KMS-11 (cell line): ENCODE measurements around the gene JAKMIP1.

Experiments
- H2AFZ ChIP-seq: fragments of 200-600 bp; sonication (generic); 2 replicates; pipeline ENCODE4 v1.6.1; 2016; ENCODE audit warnings: antibody characterized with exemption, mixed run types, low read depth
- H3K27ac ChIP-seq: fragments of 200-600 bp; sonication (generic); 2 replicates; pipeline ENCODE4 v1.6.1; 2016; ENCODE audit warnings: mild to moderate bottlenecking, mixed run types
- H3K27me3 ChIP-seq: fragments of 200-600 bp; sonication (generic); 2 replicates; pipeline ENCODE4 v1.6.1; 2017; ENCODE audit warnings: mild to moderate bottlenecking, low read depth, mixed run types, moderate library complexity; ENCODE audit not compliant: insufficient read depth
- H3K36me3 ChIP-seq: fragments of 200-600 bp; sonication (generic); 2 replicates; pipeline ENCODE4 v1.6.1; 2017; ENCODE audit warnings: mild to moderate bottlenecking, mixed run types; ENCODE audit not compliant: insufficient read depth
- H3K4me1 ChIP-seq: fragments of 200-600 bp; sonication (generic); 2 replicates; pipeline ENCODE4 v1.6.1; 2016; ENCODE audit warnings: mild to moderate bottlenecking, low read depth, mixed run types; ENCODE audit not compliant: poor library complexity, severe bottlenecking
- H3K4me2 ChIP-seq: fragments of 200-600 bp; sonication (generic); 2 replicates; pipeline ENCODE4 v1.7.0; 2016; ENCODE audit warnings: mild to moderate bottlenecking, mixed run types
- H3K4me3 ChIP-seq: fragments of 200-600 bp; sonication (generic); IDR thresholded peaks from 2 replicates; pipeline ENCODE4 v1.6.1; 2017; ENCODE audit warnings: low read depth, low read length, mixed read lengths; ENCODE audit not compliant: insufficient read depth
- H3K79me2 ChIP-seq: fragments of 200-600 bp; sonication (generic); 2 replicates; pipeline ENCODE4 v1.6.1; 2016; ENCODE audit warnings: low read depth, mixed run types; ENCODE audit not compliant: insufficient read depth
- H3K9ac ChIP-seq: fragments of 200-600 bp; sonication (generic); 2 replicates; pipeline ENCODE4 v1.6.1; 2016; ENCODE audit warnings: mild to moderate bottlenecking, mixed run types
- H4K20me1 ChIP-seq: fragments of 200-600 bp; sonication (generic); 2 replicates; pipeline ENCODE4 v1.6.1; 2016; ENCODE audit warnings: mild to moderate bottlenecking, mixed run types; ENCODE audit not compliant: insufficient read depth
- TF ChIP-seq, protein P1 (sequence below): fragments of 200-600 bp; sonication (generic); conservative IDR thresholded peaks from 2 replicates; pipeline ENCODE4 v1.6.1; 2017; ENCODE audit warnings: low read depth, mild to moderate bottlenecking, antibody characterized with exemption, low read length, moderate library complexity, mixed read lengths

The JAKMIP1 gene

DNA sequence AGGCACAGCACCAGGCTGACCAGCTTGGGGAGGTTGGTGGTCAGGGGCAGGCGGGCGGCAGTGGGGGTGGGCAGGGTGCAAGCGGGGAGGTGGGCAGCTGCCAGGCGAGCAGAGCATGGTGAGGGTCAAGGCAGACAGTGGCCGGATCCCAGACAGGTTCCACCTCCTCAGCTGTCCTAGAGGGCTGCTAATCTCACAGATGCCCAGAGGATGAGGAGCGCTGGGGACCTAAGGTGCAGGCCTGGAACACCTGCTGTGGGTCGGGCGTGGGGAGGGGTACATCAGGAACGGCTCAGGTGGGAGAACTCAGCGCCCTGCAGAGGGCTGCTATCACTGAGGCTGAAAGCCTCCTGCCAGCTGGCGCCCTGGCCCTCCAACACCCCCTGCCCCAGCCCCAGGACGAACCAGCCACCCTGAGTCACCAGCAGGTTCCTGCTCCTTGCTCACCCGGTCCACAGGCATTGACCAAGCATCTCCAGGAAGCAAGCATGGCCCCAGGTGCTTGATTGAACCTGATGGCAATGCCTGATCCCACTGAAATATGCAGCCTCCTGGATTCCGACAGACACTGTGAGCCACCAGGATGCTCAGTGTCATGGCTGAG is 153.7 kb downstream of the JAKMIP1 start:
- no peak overlapping the region for H3K9ac ChIP-seq
- no peak overlapping the region for H3K4me3 ChIP-seq
- no peaks in the 10 kb centered on the region for H3K27me3 ChIP-seq
- H3K4me1 ChIP-seq: no peaks in the 10 kb centered on the region
- H3K36me3 ChIP-seq: no peaks in the 10 kb centered on the region
- H3K79me2 ChIP-seq: no peaks in the 10 kb centered on the region
- H3K4me2 ChIP-seq: no peak overlapping the region
- no peaks in the 10 kb centered on the region for H4K20me1 ChIP-seq
- TF ChIP-seq, protein P1, sequence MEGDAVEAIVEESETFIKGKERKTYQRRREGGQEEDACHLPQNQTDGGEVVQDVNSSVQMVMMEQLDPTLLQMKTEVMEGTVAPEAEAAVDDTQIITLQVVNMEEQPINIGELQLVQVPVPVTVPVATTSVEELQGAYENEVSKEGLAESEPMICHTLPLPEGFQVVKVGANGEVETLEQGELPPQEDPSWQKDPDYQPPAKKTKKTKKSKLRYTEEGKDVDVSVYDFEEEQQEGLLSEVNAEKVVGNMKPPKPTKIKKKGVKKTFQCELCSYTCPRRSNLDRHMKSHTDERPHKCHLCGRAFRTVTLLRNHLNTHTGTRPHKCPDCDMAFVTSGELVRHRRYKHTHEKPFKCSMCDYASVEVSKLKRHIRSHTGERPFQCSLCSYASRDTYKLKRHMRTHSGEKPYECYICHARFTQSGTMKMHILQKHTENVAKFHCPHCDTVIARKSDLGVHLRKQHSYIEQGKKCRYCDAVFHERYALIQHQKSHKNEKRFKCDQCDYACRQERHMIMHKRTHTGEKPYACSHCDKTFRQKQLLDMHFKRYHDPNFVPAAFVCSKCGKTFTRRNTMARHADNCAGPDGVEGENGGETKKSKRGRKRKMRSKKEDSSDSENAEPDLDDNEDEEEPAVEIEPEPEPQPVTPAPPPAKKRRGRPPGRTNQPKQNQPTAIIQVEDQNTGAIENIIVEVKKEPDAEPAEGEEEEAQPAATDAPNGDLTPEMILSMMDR: no peak
- no peak overlapping the region for H3K27ac ChIP-seq
- no peak overlapping the region for H2AFZ ChIP-seq

DNA sequence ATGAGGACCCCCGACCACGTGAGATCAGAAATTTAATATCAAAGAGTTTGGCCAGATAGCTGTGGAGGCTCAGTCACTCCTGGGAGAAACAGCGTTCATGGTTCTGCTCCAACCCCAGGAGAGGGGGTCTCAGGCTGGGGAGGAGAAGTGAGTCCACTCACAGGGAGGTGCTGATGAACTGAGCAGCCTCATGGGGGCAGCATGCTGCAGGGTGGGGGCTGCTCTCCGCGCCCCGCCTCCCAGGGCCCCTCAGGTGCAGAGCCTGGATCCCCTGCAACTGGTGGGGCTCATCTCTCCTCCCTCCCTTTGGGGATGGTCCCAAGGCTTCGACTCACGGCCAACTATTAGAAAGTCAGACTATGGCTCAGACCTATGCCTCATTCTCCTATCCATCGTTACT is 155.5 kb downstream of the JAKMIP1 start:
- H3K9ac ChIP-seq: no peak overlapping the region
- no peak overlapping the region for H3K4me2 ChIP-seq
- H3K4me1 ChIP-seq: no peaks in the 10 kb centered on the region
- no peak overlapping the region for H3K4me3 ChIP-seq
- TF ChIP-seq, protein P1: no peak
- H3K27me3 ChIP-seq: no peaks in the 10 kb centered on the region
- H3K79me2 ChIP-seq: no peaks in the 10 kb centered on the region
- H4K20me1 ChIP-seq: no peaks in the 10 kb centered on the region
- H2AFZ ChIP-seq: no peak overlapping the region
- no peaks in the 10 kb centered on the region for H3K36me3 ChIP-seq
- no peak overlapping the region for H3K27ac ChIP-seq

DNA sequence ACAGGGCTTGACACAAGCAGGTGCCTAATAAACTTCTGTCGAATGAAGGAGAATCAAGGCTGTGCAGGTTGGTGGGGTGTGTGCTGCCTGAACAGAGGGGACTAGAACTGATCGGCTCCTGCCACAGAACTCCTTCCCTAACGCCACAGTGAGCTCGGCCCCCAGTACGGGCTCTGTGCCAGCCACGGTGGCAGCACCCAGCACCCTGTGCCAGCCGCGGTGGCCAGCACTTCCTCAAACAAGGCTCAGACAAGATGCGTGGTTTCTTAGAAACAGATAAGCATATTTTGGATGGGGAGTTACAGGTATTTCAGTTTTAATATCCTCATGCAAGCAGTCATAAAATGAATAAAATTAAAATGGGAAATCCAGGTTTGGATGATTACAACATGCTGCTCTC is 156.1 kb downstream of the JAKMIP1 start:
- Histone ChIP-seq H2AFZ (no peak overlapping the region), H3K4me1 (no peaks in the 10 kb centered on the region), H3K36me3 (no peaks in the 10 kb centered on the region), H3K9ac (no peak overlapping the region), H3K4me2 (no peak overlapping the region), H4K20me1 (no peaks in the 10 kb centered on the region), H3K4me3 (no peak overlapping the region), H3K27ac (no peak overlapping the region), H3K27me3 (no peaks in the 10 kb centered on the region), H3K79me2 (no peaks in the 10 kb centered on the region)
- TF ChIP-seq, protein P1: no peak

DNA sequence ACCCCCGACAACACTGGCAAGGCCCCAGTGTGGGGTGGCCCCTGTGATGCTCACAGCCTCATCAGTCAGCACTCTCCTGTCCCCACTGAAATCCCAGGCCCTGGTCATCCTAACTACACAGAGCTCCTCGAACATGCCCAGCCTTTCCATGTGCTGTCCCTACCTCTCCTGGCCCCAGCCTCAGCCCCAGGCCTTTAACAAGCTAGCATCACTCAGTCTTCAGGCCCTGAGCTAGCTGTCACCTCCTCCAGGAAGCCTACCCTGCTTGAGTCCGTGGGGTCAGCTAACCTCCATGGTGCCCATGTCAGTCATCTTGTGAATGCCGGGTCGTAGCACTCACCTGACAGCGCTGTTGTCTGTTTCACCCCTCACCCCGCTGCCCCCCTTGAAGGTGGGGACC is 156.5 kb downstream of the JAKMIP1 start:
- no peak overlapping the region for H3K9ac ChIP-seq
- no peaks in the 10 kb centered on the region for H3K4me1 ChIP-seq
- no peaks in the 10 kb centered on the region for H3K79me2 ChIP-seq
- no peaks in the 10 kb centered on the region for H4K20me1 ChIP-seq
- H3K4me2 ChIP-seq: no peak overlapping the region
- H2AFZ ChIP-seq: no peak overlapping the region
- no peaks in the 10 kb centered on the region for H3K27me3 ChIP-seq
- no peaks in the 10 kb centered on the region for H3K36me3 ChIP-seq
- no peak overlapping the region for H3K4me3 ChIP-seq
- H3K27ac ChIP-seq: no peak overlapping the region
- TF ChIP-seq, protein P1: no peak
